ENCODE data around the gene ASIC4. TPM values are rescaled to one million over a fixed set of nuclear protein-coding genes. Genes with fewer than 3 reads are reported as not detected.

Gene ASIC4
- total and polyA plus RNA-seq, 7 donors = under 0.01 to 0.07 TPM; not detected in 5

DNA sequence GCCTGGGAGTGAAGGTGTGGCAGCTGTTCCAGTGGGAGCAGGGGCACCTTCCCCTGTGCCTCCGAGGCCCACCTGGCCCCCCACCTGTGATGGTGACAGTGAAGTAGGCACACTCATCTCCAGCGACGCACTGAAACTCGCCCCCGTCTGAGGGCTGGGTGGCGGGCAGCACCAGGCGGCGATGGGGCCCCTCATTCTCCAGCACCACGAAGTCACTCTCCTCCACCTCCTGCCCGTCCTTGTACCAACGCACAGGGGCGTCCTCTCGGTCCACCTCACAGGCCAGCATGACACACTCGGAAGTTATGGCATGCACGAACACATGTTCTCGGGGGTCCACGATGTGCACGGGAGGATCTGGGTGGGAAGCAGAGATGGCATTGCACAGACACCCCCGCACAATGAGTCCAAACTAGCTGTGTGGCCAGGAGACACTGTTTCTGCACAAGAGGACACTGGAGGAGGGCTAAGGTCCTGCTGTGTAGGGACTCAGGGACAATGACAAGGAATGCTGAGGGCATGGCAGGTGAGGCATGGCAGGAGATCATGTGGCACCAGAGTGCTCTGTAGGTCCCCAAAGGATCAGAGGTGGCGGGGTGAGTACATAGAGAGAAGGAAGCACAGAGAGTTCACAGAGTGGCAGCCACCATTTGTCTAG lies 49.1 kb downstream of the ASIC4 start:
- Histone ChIP-seq H3K4me1 (peaks cover 0 to 5% (median 0%) of the 10 kb centered on the region in 4 donors), H3K27ac (no peak overlapping the region), H3K36me3 (peaks cover 0 to 47% (median 4%) of the 10 kb centered on the region in 4 donors), H3K9me3 (no peaks in the 10 kb centered on the region), H3K4me3 (no peak overlapping the region), H3K27me3 (no peaks in the 10 kb centered on the region)
- WGBS, 2 donors = 92 to 94% methylated on average over 20 of the region's 20 CpGs
- DNase-seq = no peak
- TF ChIP-seq, protein P1, sequence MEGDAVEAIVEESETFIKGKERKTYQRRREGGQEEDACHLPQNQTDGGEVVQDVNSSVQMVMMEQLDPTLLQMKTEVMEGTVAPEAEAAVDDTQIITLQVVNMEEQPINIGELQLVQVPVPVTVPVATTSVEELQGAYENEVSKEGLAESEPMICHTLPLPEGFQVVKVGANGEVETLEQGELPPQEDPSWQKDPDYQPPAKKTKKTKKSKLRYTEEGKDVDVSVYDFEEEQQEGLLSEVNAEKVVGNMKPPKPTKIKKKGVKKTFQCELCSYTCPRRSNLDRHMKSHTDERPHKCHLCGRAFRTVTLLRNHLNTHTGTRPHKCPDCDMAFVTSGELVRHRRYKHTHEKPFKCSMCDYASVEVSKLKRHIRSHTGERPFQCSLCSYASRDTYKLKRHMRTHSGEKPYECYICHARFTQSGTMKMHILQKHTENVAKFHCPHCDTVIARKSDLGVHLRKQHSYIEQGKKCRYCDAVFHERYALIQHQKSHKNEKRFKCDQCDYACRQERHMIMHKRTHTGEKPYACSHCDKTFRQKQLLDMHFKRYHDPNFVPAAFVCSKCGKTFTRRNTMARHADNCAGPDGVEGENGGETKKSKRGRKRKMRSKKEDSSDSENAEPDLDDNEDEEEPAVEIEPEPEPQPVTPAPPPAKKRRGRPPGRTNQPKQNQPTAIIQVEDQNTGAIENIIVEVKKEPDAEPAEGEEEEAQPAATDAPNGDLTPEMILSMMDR (IDR thresholded peaks at IDR 0.05) = no peak
- no peak for TF ChIP-seq POLR2A (IDR thresholded peaks at IDR 0.05)
- no peak for TF ChIP-seq POLR2AphosphoS5 (IDR thresholded peaks at IDR 0.05)
- TF ChIP-seq EP300 (IDR thresholded peaks at IDR 0.05) = no peak
- intact Hi-C loops (cut with DNase I) = no loop called here

DNA sequence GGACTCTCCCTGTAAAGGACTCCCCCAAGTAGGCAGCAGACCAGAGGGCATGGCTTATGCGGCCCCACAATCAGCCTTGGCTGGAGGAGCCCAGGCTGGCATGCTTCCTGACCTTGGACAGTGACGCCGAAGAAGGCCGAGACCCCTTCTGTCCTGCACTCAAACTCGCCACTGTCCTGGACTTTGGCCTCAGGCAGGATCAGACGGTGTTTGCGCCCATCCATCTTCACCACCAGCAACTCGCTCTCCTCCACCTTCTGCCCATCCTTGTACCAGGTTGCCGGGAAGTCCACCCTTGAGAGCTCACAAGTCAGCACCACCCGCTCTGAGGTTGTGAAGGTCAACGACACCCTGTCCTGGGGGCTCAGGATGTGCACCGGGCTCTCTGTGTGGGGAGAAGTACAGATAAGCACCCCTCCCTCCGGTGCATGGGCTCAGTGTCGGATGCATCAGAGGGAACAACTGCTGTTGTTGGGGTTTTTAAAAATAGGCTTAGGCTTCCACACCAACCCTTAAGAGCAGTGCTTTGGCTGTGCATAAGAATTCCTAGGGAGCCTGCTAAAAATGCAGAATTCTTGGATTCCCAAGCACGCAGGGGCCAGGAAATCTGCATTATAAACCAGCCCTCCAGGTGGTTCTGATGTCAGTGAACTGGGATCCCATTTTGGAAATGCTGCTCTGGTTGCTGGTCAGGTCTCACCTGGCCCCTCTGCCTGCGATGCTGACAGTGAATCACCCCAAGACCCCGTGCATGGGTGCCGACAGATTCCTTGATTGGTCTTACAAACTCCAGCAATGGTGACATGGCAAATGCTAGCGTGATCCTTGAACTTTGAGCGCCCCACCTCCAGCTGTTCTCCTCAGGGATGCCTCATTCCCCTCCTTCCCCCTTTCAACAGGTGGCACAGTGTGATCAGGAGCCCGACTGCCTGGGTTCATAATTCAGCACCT lies 51.1 kb downstream of the ASIC4 start:
- DNase-seq = no peak
- H3K4me3 ChIP-seq = no peak overlapping the region
- intact Hi-C loops (cut with DNase I) = no loop called here
- H3K9me3 ChIP-seq = no peaks in the 10 kb centered on the region
- H3K4me1 ChIP-seq = peaks cover 0 to 10% (median 7%) of the 10 kb centered on the region in 4 donors
- TF ChIP-seq POLR2AphosphoS5 (IDR thresholded peaks at IDR 0.05) (no peak), EP300 (IDR thresholded peaks at IDR 0.05) (no peak), POLR2A (IDR thresholded peaks at IDR 0.05) (no peak)
- TF ChIP-seq, protein P1 (IDR thresholded peaks at IDR 0.05) = no peak
- 89 to 90% methylated on average over 21 of the region's 21 CpGs for WGBS, 2 donors
- peaks cover 0 to 41% (median 4%) of the 10 kb centered on the region in 4 donors for H3K36me3 ChIP-seq
- H3K27ac ChIP-seq = no peak overlapping the region
- no peaks in the 10 kb centered on the region for H3K27me3 ChIP-seq

DNA sequence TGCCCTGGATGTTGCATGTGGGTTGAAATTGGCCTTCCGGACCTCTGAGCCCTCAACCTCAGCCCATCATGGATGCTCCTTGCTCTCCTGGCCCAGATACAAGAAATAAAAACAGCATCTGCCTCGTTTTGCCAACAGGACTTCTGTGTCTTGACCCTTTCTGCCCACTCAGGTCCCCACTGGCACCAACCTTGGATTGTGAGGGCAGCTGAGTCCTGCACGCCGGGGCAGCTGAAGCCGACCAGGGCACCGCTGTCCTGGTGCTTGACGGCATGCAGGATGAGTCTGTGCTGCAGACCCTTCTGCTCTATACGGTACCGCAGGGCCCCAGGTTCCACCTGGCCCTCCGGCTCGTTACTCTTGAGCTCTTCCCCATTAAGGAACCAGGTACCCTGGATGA lies 52.4 kb downstream of the ASIC4 start:
- H3K9me3 ChIP-seq = no peaks in the 10 kb centered on the region
- DNase-seq = no peak
- TF ChIP-seq EP300 (IDR thresholded peaks at IDR 0.05) (no peak), POLR2A (IDR thresholded peaks at IDR 0.05) (no peak)
- TF ChIP-seq, protein P1 (IDR thresholded peaks at IDR 0.05) = no peak
- peaks cover 0 to 39% (median 4%) of the 10 kb centered on the region in 4 donors for H3K36me3 ChIP-seq
- peaks cover 0 to 13% (median 10%) of the 10 kb centered on the region in 4 donors for H3K4me1 ChIP-seq
- WGBS, 2 donors = 89 to 91% methylated on average over 11 of the region's 11 CpGs
- H3K27ac ChIP-seq = no peak overlapping the region
- no peaks in the 10 kb centered on the region for H3K27me3 ChIP-seq
- intact Hi-C loops (cut with DNase I) = no loop called here
- no peak overlapping the region for H3K4me3 ChIP-seq

DNA sequence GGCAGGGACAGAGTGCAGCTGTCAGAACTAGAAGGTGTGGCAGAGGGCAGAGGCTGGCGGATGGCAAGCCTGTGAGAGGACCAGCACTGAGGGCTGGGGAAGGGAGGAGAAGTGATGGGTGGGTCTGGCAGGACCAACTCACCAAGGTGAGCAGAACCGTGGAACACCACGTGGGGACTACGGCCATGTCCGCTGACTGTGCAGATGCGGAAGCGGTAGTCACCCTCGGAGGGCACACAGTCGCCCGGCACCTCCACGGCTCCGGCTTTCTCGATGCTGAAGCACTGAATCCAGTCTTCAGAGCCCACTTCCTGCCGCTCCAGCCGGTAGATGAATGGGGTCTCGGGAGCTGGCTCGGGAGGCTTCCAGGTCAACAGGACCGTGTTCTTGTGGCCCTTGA lies 52.8 kb downstream of the ASIC4 start:
- no peaks in the 10 kb centered on the region for H3K9me3 ChIP-seq
- intact Hi-C loops (cut with DNase I) = no loop called here
- no peak overlapping the region for H3K4me3 ChIP-seq
- H3K27ac ChIP-seq = no peak overlapping the region
- no peaks in the 10 kb centered on the region for H3K27me3 ChIP-seq
- no peak for DNase-seq
- TF ChIP-seq EP300 (IDR thresholded peaks at IDR 0.05) (no peak), POLR2AphosphoS5 (IDR thresholded peaks at IDR 0.05) (no peak), POLR2A (IDR thresholded peaks at IDR 0.05) (no peak)
- TF ChIP-seq, protein P1 (IDR thresholded peaks at IDR 0.05) = no peak
- H3K36me3 ChIP-seq = peaks cover 0 to 35% (median 3%) of the 10 kb centered on the region in 4 donors
- H3K4me1 ChIP-seq = peaks cover 0 to 15% (median 13%) of the 10 kb centered on the region in 4 donors
- 95 to 96% methylated on average over 18 of the region's 18 CpGs for WGBS, 2 donors
